HG03108 (cell line): ENCODE measurements around the gene VENTX.

ENCODE experiments used
- ATAC-seq: cut with Tn5 transposase; IDR thresholded peaks from one replicate; pipeline ENCODE4 v1.9.1; 2021; ENCODE audit warnings: moderate library complexity; ENCODE audit not compliant: unreplicated experiment

VENTX gene

DNA sequence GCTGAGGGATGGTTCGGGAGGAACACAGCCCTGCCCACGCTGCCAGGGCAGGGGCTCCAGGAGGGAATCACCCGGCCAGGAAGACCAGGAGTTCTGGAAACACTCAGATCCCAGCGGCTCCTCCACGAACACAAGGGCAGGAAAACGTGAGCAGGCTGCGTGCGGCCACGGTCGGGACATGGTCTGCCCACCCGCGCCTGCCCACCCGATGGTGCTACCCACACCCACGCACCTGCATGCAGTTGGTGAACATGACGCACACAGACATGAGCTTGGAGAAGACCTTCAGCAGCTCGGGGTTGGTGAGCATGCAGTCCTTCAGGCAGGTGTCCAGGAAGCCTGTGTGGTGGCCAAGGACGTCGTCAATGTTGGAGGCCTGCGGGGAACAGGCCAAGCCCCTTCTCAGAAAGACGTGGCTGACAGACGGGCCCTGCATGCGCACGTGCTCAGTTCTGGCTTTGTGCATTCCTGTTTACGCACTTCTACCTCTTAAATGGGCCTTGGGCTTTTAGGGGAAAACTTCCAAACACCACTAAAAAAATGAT, 45.3 kb downstream of the VENTX start:
- ATAC-seq: no peak

DNA sequence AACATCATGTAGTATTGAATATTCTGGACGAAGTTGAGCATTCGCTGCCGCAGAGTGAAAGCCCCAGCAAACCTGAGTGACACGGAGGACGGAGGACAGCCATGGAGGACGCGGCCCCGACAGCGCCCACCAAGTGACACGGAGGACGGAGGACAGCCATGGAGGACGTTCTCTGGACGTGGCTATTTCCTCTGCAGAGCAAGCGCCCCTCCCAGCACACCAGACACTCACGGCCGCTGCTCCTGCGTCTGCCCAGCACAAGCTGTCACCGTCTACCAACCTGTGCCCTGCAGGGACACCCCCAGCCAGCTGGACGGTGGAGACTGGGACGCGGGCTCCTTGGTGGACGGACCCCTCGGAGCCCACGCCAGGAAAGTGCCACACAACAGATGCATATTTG, 46.3 kb downstream of the VENTX start:
- ATAC-seq: no peak

GRCh38 chr10:133285217-133285616, 47.6 kb downstream of the VENTX start:
- ATAC-seq: no peak

DNA sequence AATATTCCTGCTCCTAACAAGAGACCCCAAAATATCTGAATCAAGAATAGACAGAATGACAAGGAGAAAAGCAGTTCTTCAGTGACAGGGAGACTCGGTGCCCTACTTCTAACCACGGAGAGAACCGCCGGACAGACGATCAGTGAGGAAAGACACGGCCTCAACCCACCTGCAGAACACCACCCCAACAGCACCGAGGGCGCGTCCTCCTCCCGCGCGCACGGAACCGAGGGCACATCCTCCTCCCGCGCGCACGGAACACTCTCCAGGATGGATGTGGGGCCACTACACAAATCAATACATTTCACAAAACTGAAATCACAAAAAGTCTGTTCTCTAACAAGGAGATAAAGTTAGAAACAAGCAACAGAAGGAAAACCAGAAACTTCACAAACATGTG, 48.7 kb downstream of the VENTX start:
- no peak for ATAC-seq

DNA sequence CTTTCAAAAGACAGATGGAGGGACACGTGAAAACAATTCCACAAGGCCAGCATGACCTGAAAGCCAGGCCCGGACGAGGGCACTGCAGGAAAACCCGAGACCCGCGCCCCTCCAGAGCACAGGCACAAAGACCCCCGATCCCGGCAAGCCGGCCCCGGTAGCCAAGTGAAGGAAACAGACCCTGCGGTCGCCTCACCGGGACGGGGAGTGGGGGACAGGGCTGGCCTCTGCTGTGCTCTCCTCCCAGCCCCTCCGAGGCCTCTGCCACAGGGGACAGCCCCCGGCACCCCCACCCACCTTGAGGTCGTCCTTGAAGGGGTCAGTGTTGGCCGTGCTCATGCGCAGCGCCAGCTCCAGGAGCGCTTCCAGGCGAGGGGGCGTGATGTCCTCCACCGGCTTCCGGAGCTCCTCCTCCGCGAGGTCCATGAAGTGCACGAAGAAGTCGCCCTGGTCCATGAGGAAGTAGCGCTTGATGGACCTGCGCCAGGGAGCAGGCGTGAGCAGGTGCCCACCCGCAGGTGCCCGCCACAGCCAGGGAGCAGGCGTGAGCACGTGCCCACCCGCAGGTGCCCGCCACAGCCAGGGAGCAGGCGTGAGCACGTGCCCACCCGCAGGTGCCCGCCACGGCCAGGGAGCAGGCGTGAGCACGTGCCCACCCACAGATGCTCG, 50.3 kb downstream of the VENTX start:
- ATAC-seq: no peak

DNA sequence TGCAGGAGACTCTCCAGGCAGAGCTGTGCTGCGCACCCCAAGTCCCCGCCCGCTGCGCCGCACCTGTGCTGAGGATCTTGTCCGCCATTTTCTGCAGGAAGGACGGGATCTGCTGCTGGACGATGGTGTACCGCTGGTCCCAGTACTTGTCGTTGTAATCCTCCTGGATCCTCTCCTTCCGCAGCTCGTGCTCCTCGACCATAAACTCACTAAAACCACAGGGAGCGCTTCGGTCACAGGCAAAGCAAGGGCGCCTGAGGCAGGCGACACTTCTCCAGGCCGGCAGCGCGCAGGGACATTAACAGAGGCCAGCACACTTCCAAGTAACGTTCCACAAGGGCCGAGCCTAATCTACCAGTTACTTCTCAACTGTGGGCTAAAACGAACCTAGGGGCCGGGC, 52.1 kb downstream of the VENTX start:
- no peak for ATAC-seq
